Midbrain (tissue), 1 donor: ENCODE data around the gene SLC49A4.

Source experiments
- DNase-seq: peaks from one replicate; lab custom pipeline; 2025; lab: John Stamatoyannopoulos, UW

Gene SLC49A4

DNA sequence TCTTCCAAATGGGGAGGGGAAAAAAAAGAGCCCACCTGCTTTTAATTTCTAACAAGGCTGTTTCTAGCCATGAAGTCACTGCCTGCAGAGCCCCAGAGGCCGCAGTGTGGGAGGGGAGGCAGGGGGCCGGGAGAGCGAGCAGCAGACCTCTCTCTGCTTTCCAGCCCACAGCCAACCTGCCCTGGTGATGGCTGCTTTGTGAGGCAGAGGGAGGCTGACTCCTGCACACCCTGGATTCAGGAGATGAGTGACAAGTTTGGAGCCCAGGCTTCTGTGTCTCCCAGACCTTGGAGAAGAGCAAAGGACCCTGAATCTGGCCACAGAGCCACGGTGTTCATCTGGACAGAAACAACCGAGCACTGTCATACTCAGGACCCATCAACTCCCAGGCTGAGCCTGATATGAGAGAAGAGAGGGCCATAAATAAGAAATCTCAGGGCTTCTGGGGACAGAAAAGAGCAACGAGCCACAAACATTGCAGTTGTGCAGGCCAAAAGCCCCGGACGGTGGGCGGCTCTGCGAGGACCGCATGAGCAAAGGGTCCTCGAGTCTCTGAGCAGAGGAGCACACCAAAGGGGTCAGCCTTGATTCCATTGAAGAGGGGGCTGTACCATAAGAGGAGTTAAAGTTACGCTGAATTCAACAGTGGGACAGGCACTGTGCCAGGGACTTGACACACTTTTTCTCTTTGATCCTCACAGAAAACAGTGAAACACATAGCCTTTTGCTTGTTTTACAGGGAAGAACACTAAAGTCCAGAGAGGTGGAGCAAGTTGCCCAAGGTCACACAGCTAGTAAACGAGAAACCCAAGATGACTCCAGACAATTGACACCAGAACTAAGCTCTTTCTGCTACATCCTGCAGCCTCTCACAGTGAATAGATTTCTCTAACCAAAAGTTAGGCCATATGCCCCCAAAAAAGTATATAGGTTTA is 135.5 kb downstream of the SLC49A4 start:
- DNase-seq, result no peak
